Measurements from ENCODE around the gene THG1L. TPM values are rescaled to one million over a fixed set of nuclear protein-coding genes. Genes with fewer than 3 reads are reported as not detected.

THG1L gene
- total and polyA plus RNA-seq, 2 of the 13 experiments (the other 11 are each of a cell fraction or from before 2014, with no cell fraction given) = 16.6 to 17.2 TPM

DNA sequence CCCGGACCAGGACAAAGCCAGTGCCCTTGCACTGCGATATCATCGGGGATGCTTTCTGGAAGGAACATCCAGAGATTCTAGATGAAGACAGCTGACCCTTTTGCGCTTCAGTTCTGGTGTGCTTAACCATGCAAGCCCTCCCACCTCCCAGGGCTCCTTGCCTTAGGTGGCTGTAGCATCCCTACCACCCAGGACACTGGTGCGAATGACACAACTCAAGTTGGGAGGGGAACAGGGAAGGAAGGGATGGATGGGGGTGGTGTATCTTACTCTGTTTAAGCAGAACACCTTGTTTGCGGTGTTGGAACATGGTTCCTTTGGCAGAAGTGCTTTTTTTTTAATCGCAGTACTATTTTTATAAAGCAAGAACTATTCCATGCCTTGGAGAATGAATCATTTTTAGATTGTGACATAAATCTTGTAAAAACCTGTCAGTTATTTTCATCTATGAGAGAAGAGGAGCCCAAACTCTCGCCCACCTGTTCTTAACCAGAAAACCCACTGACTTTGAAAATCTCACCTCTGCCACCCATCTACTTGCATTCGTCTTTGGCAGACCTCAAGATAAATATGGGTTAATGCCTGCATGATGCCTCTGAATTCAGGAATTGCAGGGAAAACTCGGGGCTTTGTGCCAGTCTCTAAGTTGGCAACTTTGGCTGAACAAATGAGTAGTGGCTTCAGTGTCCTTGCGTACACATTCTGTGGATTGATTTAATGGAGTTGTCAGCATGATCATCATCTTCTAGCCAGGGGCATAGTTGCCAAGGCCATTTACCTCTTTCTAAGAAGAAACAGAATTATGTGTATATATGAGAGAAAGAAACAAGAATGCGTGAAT lies 8.4 kb downstream of the THG1L start:
- DNase-seq (ENCODE audit: low spot score) (no peak), FAIRE-seq (no peak), ATAC-seq (no peak)
- Histone ChIP-seq H3K4me2 (ENCODE audit: low read depth, low read length) (no peak overlapping the region), H2AFZ (ENCODE audit: low read length) (no peak overlapping the region), H4K20me1 (ENCODE audit: insufficient read depth, low read length) (no peaks in the 10 kb centered on the region), H3K36me3 (replicated peaks in 1 of 2; ENCODE audit: control insufficient read depth in 1 of 2, insufficient read depth in 2 of 2, low read length in 2 of 2) (peaks cover 0 to 6% of the 10 kb centered on the region in 2 experiments; a peak in 3 of 5 replicates), H3K27ac (ENCODE audit: extremely low read length, insufficient read depth, low read length) (no peak overlapping the region), H3K9ac (ENCODE audit: insufficient read depth, low read depth, low read length) (no peak overlapping the region), H3K4me1 (ENCODE audit: insufficient read depth, low read length) (peaks cover 7% of the 10 kb centered on the region), H3K9me3 (ENCODE audit: low read length) (no peaks in the 10 kb centered on the region), H3K27me3 (ENCODE audit: control insufficient read depth in 1 of 2, insufficient read depth in 2 of 2, low read length in 2 of 2) (no peaks in the 10 kb centered on the region; a peak in 1 of 5 replicates), H3K4me3 (replicated peaks in 1 of 3; ENCODE audit: insufficient read depth in 1 of 3, low read depth in 2 of 3, low read length in 3 of 3) (no peak overlapping the region), H3K79me2 (ENCODE audit: insufficient read depth, low read length) (peaks cover 4% of the 10 kb centered on the region)
- ChIA-PET CTCF (ENCODE audit: low intra/inter-chr PET ratio, low total read pairs) (no interaction called here), POLR2A (no interaction called here)
- 93% methylated on average over 12 of the region's 12 CpGs for WGBS (ENCODE audit: low lambda C conversion rate)
- intact Hi-C loops (cut with micrococcal nuclease; ENCODE audit: unreplicated experiment) = no loop called here
- BruUV-seq (replicated peaks) = no TSS peak
- in situ Hi-C loops (cut with HindIII; ENCODE audit: extremely low pct_ligation_motif_present, low pct_unique_long_range_greater_than_20kb) = loop anchor here (5.0 to 25.0 kb wide), 2 partner anchors 67 to 402 kb away; partner anchors contain the start of gene C5orf52
- TF ChIP-seq MBD4 (IDR thresholded peaks at IDR 0.05; ENCODE audit: borderline replicate concordance, low read length) (no peak), NR3C1 (CRISPR knock-in tag; IDR thresholded peaks at IDR 0.05) (no peak), RELA (CRISPR knock-in tag; IDR thresholded peaks at IDR 0.05) (no peak), ZFYVE20 (CRISPR knock-in tag; IDR thresholded peaks at IDR 0.05; ENCODE audit: borderline replicate concordance, low read depth) (no peak)
- TF ChIP-seq, protein P1, sequence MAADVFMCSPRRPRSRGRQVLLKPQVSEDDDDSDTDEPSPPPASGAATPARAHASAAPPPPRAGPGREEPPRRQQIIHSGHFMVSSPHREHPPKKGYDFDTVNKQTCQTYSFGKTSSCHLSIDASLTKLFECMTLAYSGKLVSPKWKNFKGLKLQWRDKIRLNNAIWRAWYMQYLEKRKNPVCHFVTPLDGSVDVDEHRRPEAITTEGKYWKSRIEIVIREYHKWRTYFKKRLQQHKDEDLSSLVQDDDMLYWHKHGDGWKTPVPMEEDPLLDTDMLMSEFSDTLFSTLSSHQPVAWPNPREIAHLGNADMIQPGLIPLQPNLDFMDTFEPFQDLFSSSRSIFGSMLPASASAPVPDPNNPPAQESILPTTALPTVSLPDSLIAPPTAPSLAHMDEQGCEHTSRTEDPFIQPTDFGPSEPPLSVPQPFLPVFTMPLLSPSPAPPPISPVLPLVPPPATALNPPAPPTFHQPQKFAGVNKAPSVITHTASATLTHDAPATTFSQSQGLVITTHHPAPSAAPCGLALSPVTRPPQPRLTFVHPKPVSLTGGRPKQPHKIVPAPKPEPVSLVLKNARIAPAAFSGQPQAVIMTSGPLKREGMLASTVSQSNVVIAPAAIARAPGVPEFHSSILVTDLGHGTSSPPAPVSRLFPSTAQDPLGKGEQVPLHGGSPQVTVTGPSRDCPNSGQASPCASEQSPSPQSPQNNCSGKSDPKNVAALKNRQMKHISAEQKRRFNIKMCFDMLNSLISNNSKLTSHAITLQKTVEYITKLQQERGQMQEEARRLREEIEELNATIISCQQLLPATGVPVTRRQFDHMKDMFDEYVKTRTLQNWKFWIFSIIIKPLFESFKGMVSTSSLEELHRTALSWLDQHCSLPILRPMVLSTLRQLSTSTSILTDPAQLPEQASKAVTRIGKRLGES (CRISPR knock-in tag; IDR thresholded peaks at IDR 0.05; ENCODE audit: borderline replicate concordance) = no peak

All from HepG2 (cell line).